ENCODE data around the gene DEPDC4.

- TF ChIP-seq CTCF (IDR thresholded peaks at IDR 0.05; ENCODE audit: insufficient read depth, low read depth, low read length) (no peak), EZH2 (IDR thresholded peaks at IDR 0.05; ENCODE audit: insufficient read depth, low read length) (no peak)
Observed at GRCh38 chr12:100266835-100267602, at the start of gene DEPDC4, which contains the start of gene SCYL2.

Data from astrocyte (in vitro differentiated cells and primary cell).